Breast epithelium (tissue), 4 donors: ENCODE data around the gene FOLR3. TPM values are rescaled to one million over a fixed set of nuclear protein-coding genes. Genes with fewer than 3 reads are reported as not detected.

Experiments used
- DNase-seq, 2 donors: peaks; one replicate each; pipeline ENCODE4 v3.0.0-alpha.2; 2019; ENCODE audit warnings: low spot score in 2 of 2
- H3K27ac ChIP-seq, 2 donors: fragments of 200-600 bp; sonication (generic) in 1 of 2; one replicate each; pipeline ENCODE4 v1.5.1; 2016 to 2019; ENCODE audit warnings: mild to moderate bottlenecking in 1 of 2
- H3K27me3 ChIP-seq, 2 donors: fragments of 200-600 bp; sonication (generic) in 1 of 2; one replicate each; pipeline versions ENCODE4 v1.5.1 to v1.6.0; 2017 to 2019; ENCODE audit warnings: control low read depth in 1 of 2, mild to moderate bottlenecking in 1 of 2
- H3K36me3 ChIP-seq: fragments of 200-600 bp; one replicate; pipeline ENCODE4 v1.5.1; 2019
- H3K4me1 ChIP-seq, 2 donors: fragments of 200-600 bp; sonication (generic); one replicate each; pipeline ENCODE4 v1.5.1; 2016 to 2019; ENCODE audit warnings: control low read depth in 1 of 2
- H3K4me3 ChIP-seq, 3 donors: fragments of 200-600 bp; sonication (generic); 1 replicate in 2 of 3; 2 replicates in 1 of 3; pipeline ENCODE4 v1.5.1; 2016 to 2019; ENCODE audit warnings: mild to moderate bottlenecking in 3 of 3, moderate library complexity in 2 of 3
- H3K9me3 ChIP-seq, 2 donors: fragments of 200-600 bp; sonication (generic) in 1 of 2; one replicate each; pipeline ENCODE4 v1.5.1; 2016 to 2019; ENCODE audit warnings: control low read depth in 1 of 2
- POLR2A ChIP-seq: fragments of 450-650 bp; IDR thresholded peaks from one replicate; pipeline ENCODE4 v1.6.1; 2016; ENCODE audit warnings: antibody characterized with exemption, mild to moderate bottlenecking, moderate library complexity
- POLR2AphosphoS5 ChIP-seq, 3 donors: sonication (generic); formaldehyde crosslinking; IDR thresholded peaks; one replicate each; pipeline ENCODE4 v1.6.1; 2017; ENCODE audit warnings: antibody characterized with exemption in 3 of 3
- intact Hi-C: fragments of 100-400 bp; cut with DNase I; formaldehyde crosslinking; loops from one replicate; pipeline ENCODE4 v1.15.1; 2023; ENCODE audit warnings: low total_unique reads
- total RNA-seq, 3 donors: library from RNA; depleted of rRNA; stranded (reverse); fragments of >200 nt; gene quantifications; one replicate each; pipeline ENCODE4 v1.1.0, GENCODE V29; 2016
- TF ChIP-seq, protein P1 (sequence below), 3 donors: fragments of 450-650 bp; IDR thresholded peaks; one replicate each; pipeline ENCODE4 v1.5.1; 2016 to 2017; ENCODE audit warnings: antibody characterized with exemption in 3 of 3, mild to moderate bottlenecking in 3 of 3, moderate library complexity in 3 of 3

The FOLR3 gene
- total RNA-seq, 3 donors from 2014 or later: 0.48 TPM; not detected in 2

GRCh38 chr11:72100462-72100861 is 35.1 kb upstream of the FOLR3 start:
- Histone ChIP-seq H3K4me1 (peaks cover 10 to 19% of the 10 kb centered on the region in 2 donors), H3K36me3 (peaks cover 15% of the 10 kb centered on the region), H3K4me3 (no peak overlapping the region), H3K27me3 (no peaks in the 10 kb centered on the region), H3K27ac (peak overlapping the region; percentile 11 to 42), H3K9me3 (no peaks in the 10 kb centered on the region)
- intact Hi-C loops: no loop called here
- TF ChIP-seq POLR2A (no peak), POLR2AphosphoS5 (IDR thresholded peaks at IDR 0.05) (no peak)
- TF ChIP-seq, protein P1, sequence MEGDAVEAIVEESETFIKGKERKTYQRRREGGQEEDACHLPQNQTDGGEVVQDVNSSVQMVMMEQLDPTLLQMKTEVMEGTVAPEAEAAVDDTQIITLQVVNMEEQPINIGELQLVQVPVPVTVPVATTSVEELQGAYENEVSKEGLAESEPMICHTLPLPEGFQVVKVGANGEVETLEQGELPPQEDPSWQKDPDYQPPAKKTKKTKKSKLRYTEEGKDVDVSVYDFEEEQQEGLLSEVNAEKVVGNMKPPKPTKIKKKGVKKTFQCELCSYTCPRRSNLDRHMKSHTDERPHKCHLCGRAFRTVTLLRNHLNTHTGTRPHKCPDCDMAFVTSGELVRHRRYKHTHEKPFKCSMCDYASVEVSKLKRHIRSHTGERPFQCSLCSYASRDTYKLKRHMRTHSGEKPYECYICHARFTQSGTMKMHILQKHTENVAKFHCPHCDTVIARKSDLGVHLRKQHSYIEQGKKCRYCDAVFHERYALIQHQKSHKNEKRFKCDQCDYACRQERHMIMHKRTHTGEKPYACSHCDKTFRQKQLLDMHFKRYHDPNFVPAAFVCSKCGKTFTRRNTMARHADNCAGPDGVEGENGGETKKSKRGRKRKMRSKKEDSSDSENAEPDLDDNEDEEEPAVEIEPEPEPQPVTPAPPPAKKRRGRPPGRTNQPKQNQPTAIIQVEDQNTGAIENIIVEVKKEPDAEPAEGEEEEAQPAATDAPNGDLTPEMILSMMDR (IDR thresholded peaks at IDR 0.05): no peak
- DNase-seq: no peak

- Histone ChIP-seq H3K36me3 (peaks cover 14% of the 10 kb centered on the region), H3K27ac (peak overlapping the region; percentile 89 to 97), H3K9me3 (no peaks in the 10 kb centered on the region), H3K4me3 (peak overlapping the region; percentile 86 to 91 (median 89)), H3K4me1 (peaks cover 10 to 19% of the 10 kb centered on the region in 2 donors), H3K27me3 (no peaks in the 10 kb centered on the region)
- DNase-seq: no peak
- intact Hi-C loops: no loop called here
- TF ChIP-seq, protein P1 (IDR thresholded peaks at IDR 0.05): no peak
- no peak for TF ChIP-seq POLR2AphosphoS5 (IDR thresholded peaks at IDR 0.05)
- TF ChIP-seq POLR2A: no peak
These were observed 33.4 kb upstream of the FOLR3 start for GRCh38 chr11:72102162-72102561.

DNA sequence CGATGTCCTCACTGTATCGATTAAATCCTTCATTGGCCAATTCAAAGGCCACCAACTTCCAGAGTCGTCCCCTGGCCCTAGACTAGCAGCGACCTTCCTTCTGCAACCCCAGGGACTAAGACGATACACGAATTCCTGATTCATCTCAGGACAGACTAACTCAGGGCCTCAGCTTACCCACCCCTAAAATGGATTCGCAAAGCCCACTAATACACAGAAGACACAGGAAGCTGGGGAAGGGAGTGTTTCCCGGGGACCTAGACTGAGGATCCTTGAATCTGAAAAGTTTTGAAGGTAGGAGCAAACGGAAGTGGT is 32.9 kb upstream of the FOLR3 start:
- no peaks in the 10 kb centered on the region for H3K27me3 ChIP-seq
- no peaks in the 10 kb centered on the region for H3K9me3 ChIP-seq
- peaks cover 10% of the 10 kb centered on the region for H3K36me3 ChIP-seq
- H3K27ac ChIP-seq: peak overlapping the region; percentile 89 to 97
- TF ChIP-seq POLR2AphosphoS5 (IDR thresholded peaks at IDR 0.05) (no peak), POLR2A (no peak)
- TF ChIP-seq, protein P1 (IDR thresholded peaks at IDR 0.05): no peak
- peak overlapping the region; percentile 86 to 91 (median 89) for H3K4me3 ChIP-seq
- peaks cover 10 to 19% of the 10 kb centered on the region in 2 donors for H3K4me1 ChIP-seq
- intact Hi-C loops: no loop called here
- DNase-seq: no peak

DNA sequence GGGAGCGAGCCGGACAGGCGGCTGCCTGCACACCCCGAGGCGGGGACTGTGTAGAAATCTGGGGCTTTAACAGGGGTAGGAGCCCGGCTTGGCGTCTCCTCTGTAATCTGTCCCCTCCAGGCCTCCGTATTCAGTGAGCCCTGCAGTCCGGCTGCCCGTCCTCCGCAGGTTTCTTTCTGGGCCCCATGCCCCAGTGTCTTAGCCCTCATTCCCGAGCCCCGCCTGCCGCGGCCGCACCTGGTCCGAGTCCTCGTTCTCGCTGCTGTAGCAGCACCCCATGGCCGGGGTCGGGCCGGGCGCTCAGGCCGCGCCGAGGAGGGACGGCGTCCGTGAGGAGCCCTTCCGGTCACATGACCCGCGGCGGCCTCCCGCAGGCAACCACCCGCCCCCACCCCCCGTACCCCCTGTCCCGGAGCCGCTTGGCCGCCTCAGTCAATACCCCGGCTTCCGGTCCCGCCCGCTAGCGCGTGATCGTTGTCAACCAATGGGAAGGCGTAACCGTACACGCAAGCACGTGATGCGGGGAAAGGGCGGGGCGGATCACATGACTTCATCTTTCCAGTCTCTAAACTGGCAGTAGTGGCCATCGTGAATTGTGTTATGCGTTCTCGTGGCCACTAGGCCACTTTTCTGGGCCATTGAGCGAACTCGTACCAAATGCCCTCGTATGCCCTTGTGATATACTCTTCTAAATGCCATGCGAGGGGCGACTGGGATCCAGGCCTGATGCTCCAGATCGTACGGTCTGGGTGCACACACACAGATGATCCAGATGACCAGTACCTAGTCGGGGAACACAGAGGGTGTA is 32.4 kb upstream of the FOLR3 start, which contains the start of gene LAMTOR1:
TSS of gene LAMTOR1 (minus strand) at position 352 of the 808 bp plus-strand sequence. CDS start at position 279, 73 bp downstream.
- Histone ChIP-seq H3K4me1 (peaks cover 10 to 19% of the 10 kb centered on the region in 2 donors), H3K4me3 (peak within 1 kb of the TSS; percentile 86 to 91 (median 89)), H3K9me3 (no peaks in the 10 kb centered on the region), H3K27me3 (no peaks in the 10 kb centered on the region), H3K36me3 (peaks cover 5% of the 10 kb centered on the region), H3K27ac (peak within 1 kb of the TSS; percentile 89 to 97)
- intact Hi-C loops: no loop called here
- peak; percentile 99 to 100 for DNase-seq
- TF ChIP-seq, protein P1 (IDR thresholded peaks at IDR 0.05): peak; percentile 53 to 87 (median 80)
- TF ChIP-seq POLR2A (peak; percentile 34), POLR2AphosphoS5 (IDR thresholded peaks at IDR 0.05) (peak; percentile 85 to 96 (median 87))

DNA sequence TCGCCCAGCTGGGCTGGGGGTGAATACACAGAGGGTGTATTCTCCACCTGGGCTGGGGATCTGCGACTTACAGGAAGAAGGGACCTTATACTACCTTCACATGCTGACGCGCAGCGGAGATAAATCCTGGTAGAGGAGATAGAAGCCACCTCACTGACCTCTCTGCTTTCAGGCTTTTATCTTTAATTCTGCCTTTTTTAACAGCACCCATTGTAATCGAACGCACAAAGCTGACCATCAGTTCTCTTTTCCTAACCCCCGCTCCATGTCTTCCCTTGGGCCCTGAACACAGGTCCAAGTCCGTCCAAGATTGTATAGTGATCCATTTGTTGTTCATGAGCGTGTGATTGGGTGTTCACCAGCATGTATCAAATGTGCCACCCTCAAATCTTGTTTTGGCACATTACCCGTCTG is 31.8 kb upstream of the FOLR3 start:
- peak overlapping the region; percentile 86 to 91 (median 89) for H3K4me3 ChIP-seq
- intact Hi-C loops: no loop called here
- no peaks in the 10 kb centered on the region for H3K36me3 ChIP-seq
- TF ChIP-seq POLR2A: no peak
- TF ChIP-seq, protein P1 (IDR thresholded peaks at IDR 0.05): peak in 1 of 3 donors; percentile 1
- no peak for TF ChIP-seq POLR2AphosphoS5 (IDR thresholded peaks at IDR 0.05)
- no peak for DNase-seq
- no peaks in the 10 kb centered on the region for H3K27me3 ChIP-seq
- H3K4me1 ChIP-seq: peaks cover 10 to 19% of the 10 kb centered on the region in 2 donors
- H3K9me3 ChIP-seq: no peaks in the 10 kb centered on the region
- H3K27ac ChIP-seq: peak overlapping the region; percentile 89 to 97
